ENCODE data around the gene GGA1. TPM values are rescaled to one million over a fixed set of nuclear protein-coding genes. Genes with fewer than 3 reads are reported as not detected.
A peak's percentile ranks its signal among the peaks of the same experiment; 100 is the strongest.

Gene GGA1
- total RNA-seq, 2 experiments from 2014 or later: 57.0 to 60.9 TPM

GRCh38 chr22:37665487-37665886 lies 56.9 kb downstream of the GGA1 start:
- Histone ChIP-seq H3K36me3 (ENCODE audit: insufficient read depth, low read length) (peaks cover 17% of the 10 kb centered on the region), H3K9me3 (ENCODE audit: control insufficient read depth in 1 of 2, insufficient read depth in 1 of 2, low read length in 2 of 2) (no peaks in the 10 kb centered on the region), H3K27me3 (ENCODE audit: control insufficient read depth in 1 of 2, insufficient read depth in 2 of 2, low read length in 2 of 2) (no peaks in the 10 kb centered on the region), H3K27ac (ENCODE audit: low read depth in 1 of 2, low read length in 2 of 2) (no peak overlapping the region), H3K4me1 (ENCODE audit: insufficient read depth, low read length) (peaks cover 12% of the 10 kb centered on the region), H3K4me3 (ENCODE audit: low read length) (no peak overlapping the region)
- Mint-ChIP-seq H3K27me3 (no peaks in the 10 kb centered on the region), H3K4me3 (no peak overlapping the region), H3K9me3 (no peaks in the 10 kb centered on the region), H3K27ac (no peak overlapping the region), H3K4me1 (ENCODE audit: low read depth) (peaks cover 26% of the 10 kb centered on the region), H3K36me3 (ENCODE audit: low read depth) (peaks cover 8% of the 10 kb centered on the region)
- CTCF ChIA-PET: no interaction called here
- POLR2A ChIA-PET: interaction anchor here (9.8 kb wide), 1 partner anchor 8 kb away, joined by 256 read pairs; the partner anchor contains the start of gene LGALS1
- ATAC-seq (ENCODE audit: poor library complexity) (no peak), DNase-seq (no peak)
- TF ChIP-seq CTCF (IDR thresholded peaks at IDR 0.05): no peak
- intact Hi-C loops (cut with DNase I, micrococcal nuclease): no loop called here

DNA sequence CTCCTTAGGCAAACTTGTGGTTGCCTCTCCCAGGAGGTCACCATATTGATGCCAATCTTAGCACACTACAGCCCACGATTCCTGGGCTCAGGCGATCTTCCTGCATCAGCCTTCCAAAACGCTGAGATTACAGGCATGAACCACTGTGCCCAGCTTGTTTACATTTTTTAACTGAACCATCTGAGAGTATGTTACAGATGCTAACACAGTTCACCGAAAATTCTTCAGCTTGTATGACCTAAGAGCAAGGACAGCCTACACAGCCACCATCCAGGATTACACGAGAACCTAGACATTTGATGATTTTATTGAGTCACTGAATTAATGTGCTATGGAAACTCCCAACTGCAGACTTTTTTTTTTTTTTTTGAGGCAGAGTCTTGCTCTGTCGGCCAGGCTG lies 61.0 kb downstream of the GGA1 start:
- peaks cover 39% of the 10 kb centered on the region for H3K4me1 Mint-ChIP-seq (ENCODE audit: low read depth)
- CTCF ChIA-PET: interaction anchor here (1.7 kb wide), 1 partner anchor 9 kb away, joined by 4 read pairs; no protein-coding TSS in a partner anchor
- H3K9me3 Mint-ChIP-seq: no peaks in the 10 kb centered on the region
- ATAC-seq (ENCODE audit: poor library complexity): no peak
- no peaks in the 10 kb centered on the region for H3K27me3 Mint-ChIP-seq
- H3K4me3 ChIP-seq (ENCODE audit: low read length): no peak overlapping the region
- peaks cover 38% of the 10 kb centered on the region for H3K4me1 ChIP-seq (ENCODE audit: insufficient read depth, low read length)
- POLR2A ChIA-PET: interaction anchor here (0.6 to 10.5 kb wide), 3 partner anchors 8 to 27 kb away, joined by 3 to 256 read pairs (median 5); partner anchors contain the start of gene PDXP
- peak overlapping the region; percentile 74 for H3K27ac Mint-ChIP-seq
- H3K36me3 Mint-ChIP-seq (ENCODE audit: low read depth): peaks cover 8% of the 10 kb centered on the region
- no peak overlapping the region for H3K27ac ChIP-seq (ENCODE audit: low read depth in 1 of 2, low read length in 2 of 2)
- H3K9me3 ChIP-seq (ENCODE audit: control insufficient read depth in 1 of 2, insufficient read depth in 1 of 2, low read length in 2 of 2): no peaks in the 10 kb centered on the region
- TF ChIP-seq CTCF (IDR thresholded peaks at IDR 0.05): no peak
- intact Hi-C loops (cut with DNase I, micrococcal nuclease): no loop called here
- peaks cover 15% of the 10 kb centered on the region for H3K36me3 ChIP-seq (ENCODE audit: insufficient read depth, low read length)
- H3K4me3 Mint-ChIP-seq: no peak overlapping the region
- no peak for DNase-seq
- H3K27me3 ChIP-seq (ENCODE audit: control insufficient read depth in 1 of 2, insufficient read depth in 2 of 2, low read length in 2 of 2): no peaks in the 10 kb centered on the region

GRCh38 chr22:37672206-37672919 lies 63.7 kb downstream of the GGA1 start:
- no peaks in the 10 kb centered on the region for H3K9me3 ChIP-seq (ENCODE audit: control insufficient read depth in 1 of 2, insufficient read depth in 1 of 2, low read length in 2 of 2)
- peaks cover 60% of the 10 kb centered on the region for H3K4me1 ChIP-seq (ENCODE audit: insufficient read depth, low read length)
- Mint-ChIP-seq H3K36me3 (ENCODE audit: low read depth) (peaks cover 8% of the 10 kb centered on the region), H3K27ac (peak overlapping the region; percentile 96), H3K4me1 (ENCODE audit: low read depth) (peaks cover 53% of the 10 kb centered on the region), H3K27me3 (no peaks in the 10 kb centered on the region), H3K9me3 (no peaks in the 10 kb centered on the region), H3K4me3 (peak overlapping the region; percentile 75)
- no peak for ATAC-seq (ENCODE audit: poor library complexity)
- H3K27ac ChIP-seq (ENCODE audit: low read depth in 1 of 2, low read length in 2 of 2): peak overlapping the region; percentile 30 to 35
- peak in 6 of 14 experiments; percentile 15 to 67 (median 47) for DNase-seq
- ChIA-PET POLR2A (interaction anchor here (0.8 to 10.5 kb wide), 10 partner anchors 9 to 64 kb away, joined by 3 to 256 read pairs (median 8); partner anchors contain the start of genes GGA1, PDXP and SH3BP1), CTCF (interaction anchor here (0.9 to 2.4 kb wide), 5 partner anchors 11 to 30 kb away, joined by 3 to 13 read pairs (median 5); partner anchors contain the start of gene PDXP)
- no peaks in the 10 kb centered on the region for H3K27me3 ChIP-seq (ENCODE audit: control insufficient read depth in 1 of 2, insufficient read depth in 2 of 2, low read length in 2 of 2)
- TF ChIP-seq CTCF (IDR thresholded peaks at IDR 0.05): no peak
- intact Hi-C loops (cut with DNase I, micrococcal nuclease): no loop called here
- no peak overlapping the region for H3K4me3 ChIP-seq (ENCODE audit: low read length)
- H3K36me3 ChIP-seq (ENCODE audit: insufficient read depth, low read length): no peaks in the 10 kb centered on the region
